ENCODE measurements around the gene SMAD1.

- TF ChIP-seq POLR2AphosphoS5 (IDR thresholded peaks at IDR 0.05; ENCODE audit: borderline replicate concordance, low read depth, low read length) (no peak), EZH2 (IDR thresholded peaks at IDR 0.05) (no peak)
Measured at GRCh38 chr4:145524552-145524951, 42.9 kb downstream of the SMAD1 start.
